Skin of body (tissue), 2 donors: ENCODE measurements around the gene DDHD1. TPM values are rescaled to one million over a fixed set of nuclear protein-coding genes. Genes with fewer than 3 reads are reported as not detected.
"Not testable (repeated sequence)": the region's sequence is repeated elsewhere in the genome, so short reads cannot be mapped to it uniquely, and the experiment has no call there.

ENCODE experiments used
- DNase-seq: peaks from one replicate; lab custom pipeline; 2025; lab: John Stamatoyannopoulos, UW
- total RNA-seq: library from RNA; depleted of rRNA; stranded (reverse); fragments of >200 nt; gene quantifications from one replicate; pipeline ENCODE4 v1.2.3, GENCODE V29; 2014

DDHD1 gene
- total RNA-seq: 23.8 TPM

DNA sequence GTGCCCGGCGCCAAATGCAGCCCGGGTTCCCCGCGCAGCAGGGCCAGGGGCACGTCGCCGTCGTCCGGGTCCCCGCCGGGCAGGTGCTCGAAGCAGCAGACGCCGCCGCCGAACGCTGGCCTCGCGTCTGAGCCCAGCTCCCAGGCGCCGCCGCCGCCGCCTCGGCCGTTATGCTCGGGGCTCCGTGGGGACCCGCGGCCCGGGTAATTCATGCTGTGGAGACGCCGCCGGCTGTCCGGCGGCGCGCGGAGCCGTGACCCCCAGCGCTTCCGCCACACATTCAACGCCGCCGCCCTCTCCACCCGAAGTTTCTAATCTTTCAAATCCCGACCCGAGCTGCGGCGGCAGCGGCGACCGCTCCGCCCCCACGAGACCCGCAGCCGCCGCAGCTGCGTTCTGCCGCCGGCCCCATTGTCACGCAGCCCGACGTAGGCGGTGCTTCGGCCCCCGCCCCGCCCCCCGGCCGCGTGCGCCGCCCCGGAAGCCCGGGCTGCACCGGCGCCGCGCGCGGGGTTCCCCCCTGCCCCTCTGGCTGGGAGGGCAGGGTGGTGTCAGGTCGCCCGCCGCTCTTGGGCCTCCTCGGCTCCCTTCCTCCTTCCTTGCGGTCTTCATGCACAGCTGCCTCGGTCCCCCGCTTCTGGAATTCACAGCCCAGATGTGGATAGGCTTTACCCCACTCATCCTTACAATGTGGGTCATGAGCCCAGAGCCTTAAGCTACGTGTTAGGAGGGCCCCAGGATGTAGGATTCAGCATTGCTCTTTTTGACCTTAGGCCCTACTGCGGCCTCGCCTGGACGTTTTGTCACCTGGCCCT, at the start of gene DDHD1:
TSS of gene DDHD1 (minus strand) at position 437 of the 815 bp plus-strand sequence. CDS start at position 212, 225 bp downstream.
- peak; percentile 61 for DNase-seq

DNA sequence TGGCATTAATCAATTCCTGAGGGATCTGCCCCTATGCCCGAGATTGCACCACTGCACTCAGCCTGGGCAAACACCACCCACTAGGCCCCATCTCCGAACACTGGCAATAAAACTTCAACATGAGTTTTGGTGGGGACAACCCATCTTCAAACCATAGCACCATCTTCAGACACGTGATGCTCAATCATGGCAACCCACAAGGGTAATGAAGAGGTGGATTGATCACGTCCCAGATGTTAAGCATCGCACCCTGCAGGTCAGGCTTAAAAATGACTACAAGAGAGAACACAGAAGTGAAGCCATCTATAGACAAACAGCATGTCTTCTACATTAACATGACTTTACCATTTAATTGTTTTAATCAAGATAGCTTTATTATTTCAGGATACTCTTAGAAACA, 42.8 kb upstream of the DDHD1 start:
- no peak for DNase-seq

DNA sequence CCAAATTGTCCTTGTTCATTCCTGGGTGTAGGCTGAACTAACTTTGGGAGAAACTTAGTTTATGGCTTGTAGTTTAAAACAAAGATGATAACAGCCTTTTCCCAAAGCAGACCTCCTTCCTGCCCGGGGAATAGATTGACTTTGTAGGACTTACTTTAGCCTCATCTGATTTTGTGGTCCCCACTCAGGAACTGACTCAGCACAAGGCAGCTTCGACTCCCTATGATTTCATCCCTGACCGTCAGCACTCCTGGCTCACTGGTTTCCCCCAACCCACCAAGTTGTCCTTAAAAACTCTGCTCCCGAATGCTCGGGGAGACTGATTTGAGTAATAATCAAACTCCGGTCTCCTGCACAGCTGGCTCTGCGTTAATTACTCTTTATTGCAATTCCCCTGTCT, 40.1 kb upstream of the DDHD1 start:
- no peak for DNase-seq

DNA sequence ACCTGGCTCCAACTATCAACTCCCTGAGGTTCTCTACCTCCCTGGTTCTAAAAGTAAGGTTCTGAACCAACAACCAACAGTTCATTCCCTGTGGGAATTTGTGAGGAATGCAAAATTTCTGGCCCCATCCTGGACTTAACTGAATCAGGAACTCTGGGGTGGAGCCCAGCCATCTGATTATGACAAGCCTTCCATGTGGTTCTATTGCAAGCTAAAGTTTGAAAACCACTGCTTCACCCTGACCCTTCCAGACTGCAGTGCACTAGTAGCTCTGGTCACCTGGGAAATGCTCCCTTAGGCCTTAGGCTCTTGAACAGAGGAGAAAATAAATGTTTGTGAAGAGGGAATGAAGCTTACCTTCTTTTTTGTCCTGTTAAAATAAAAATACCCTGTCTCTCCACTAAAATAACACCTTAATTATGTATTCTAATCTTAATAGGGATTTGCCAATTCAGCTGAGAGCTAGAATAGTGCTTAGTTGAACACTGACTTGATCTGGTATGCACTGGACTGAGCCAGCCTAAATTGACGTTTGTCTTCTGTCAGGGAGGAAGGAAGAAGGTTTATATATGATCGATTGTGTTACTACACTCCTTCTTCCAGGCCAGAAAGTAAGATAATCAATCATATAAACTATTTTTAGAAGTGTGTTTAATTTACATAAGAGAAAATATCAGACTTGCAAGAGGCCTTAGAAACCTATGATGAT, 39.1 kb upstream of the DDHD1 start:
- DNase-seq: no peak

DNA sequence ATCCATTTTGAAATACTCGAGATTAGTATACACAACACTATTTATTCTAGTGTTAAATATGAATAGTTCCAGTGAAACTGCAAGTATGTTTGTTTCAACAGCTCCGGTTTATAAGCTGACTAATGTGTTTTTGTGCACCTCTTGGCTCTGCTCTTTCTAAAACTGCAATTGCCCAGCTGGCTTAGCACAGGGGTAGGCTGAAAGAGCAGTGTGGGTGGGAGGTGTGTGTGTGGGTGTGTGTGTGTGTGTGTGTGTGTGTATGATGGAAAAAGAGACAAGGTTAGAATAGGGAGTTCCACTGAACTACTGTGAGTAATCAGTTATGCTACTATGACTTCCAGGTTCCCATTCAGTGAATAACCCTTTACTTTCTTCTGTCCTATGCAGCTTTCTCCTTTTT, 37.8 kb upstream of the DDHD1 start:
- DNase-seq: no peak

DNA sequence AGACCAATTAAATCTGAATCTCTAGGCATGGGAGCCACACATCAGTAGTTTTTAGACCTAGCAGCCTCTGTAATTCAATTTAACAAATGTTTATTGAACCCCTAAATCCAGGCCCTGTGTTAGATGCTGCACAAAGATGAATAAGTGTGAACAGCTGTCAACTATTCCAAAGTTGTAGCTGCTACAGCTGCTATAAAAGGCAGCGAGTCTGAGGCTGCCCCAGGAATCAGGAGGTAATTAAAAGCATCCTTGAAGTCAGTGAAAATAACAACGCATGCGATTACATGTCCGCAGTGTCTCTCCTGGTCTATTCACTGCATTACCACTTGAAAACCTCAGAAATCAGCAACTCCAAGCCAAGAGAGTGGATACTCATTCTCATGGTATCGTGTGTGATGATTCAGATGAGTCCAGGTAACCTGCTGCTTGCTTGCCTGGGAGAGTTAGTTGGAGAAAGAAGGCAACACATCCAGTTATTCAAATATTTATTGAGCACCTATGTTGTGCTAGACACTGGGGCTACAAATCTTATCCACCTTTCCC, 34.9 kb upstream of the DDHD1 start:
- DNase-seq: no peak

DNA sequence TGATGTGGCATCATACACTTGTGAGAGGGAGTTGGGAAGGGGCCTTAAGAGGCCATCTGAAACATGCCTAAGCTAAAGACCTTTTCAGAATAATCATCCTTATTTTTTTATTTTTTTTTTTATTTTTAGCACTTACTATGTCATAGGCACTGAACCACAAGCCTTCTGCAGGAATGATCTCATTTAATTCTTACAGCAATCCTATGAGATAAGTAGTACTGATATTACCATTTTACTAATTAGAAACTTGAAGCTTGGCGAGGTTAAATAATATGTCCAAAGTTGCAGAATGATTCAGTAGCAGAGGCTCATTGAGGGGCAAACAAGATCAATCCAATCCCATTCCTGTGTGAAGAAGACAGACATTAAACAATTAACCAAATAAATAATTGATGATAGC, 33.4 kb upstream of the DDHD1 start:
- DNase-seq: no peak

DNA sequence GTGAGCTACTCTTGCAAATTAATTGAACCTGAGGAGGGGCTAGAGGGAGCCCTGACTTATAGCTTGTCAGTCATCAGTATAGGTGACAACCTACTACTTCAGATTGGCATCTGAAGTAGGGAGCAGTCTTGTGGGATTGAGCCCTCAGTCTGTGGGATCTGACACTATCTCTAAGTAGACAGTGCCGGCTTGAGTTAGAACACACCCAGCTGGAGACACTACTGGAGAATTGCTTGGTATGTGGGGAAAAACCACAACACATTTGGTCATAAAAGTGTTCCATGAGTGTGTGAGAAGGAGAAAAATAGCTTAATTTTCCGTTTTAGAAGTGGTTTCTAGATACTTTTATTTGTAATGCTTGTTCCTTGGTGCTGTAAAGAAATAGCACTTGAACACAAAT, 30.5 kb upstream of the DDHD1 start:
- peak; percentile 58 for DNase-seq

DNA sequence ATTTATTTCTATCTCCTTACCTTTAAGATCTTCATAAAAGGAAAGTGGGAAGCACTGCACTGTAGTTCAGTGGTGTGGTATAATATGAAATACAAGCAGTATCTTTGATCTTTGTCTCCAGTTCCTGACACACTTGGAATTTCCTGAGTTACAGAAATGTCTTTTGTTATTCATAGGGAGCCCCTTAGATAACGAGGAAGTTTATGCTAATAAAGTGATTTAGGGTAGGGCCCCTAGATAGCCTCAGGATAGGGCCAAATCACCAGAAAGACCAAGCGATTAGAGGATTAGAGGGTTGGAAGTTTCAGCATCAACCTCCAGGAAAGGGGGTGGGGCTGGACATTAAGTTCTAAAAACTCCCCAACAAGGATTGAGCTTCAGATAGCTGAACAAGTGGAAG, 29.9 kb upstream of the DDHD1 start:
- DNase-seq: no peak

DNA sequence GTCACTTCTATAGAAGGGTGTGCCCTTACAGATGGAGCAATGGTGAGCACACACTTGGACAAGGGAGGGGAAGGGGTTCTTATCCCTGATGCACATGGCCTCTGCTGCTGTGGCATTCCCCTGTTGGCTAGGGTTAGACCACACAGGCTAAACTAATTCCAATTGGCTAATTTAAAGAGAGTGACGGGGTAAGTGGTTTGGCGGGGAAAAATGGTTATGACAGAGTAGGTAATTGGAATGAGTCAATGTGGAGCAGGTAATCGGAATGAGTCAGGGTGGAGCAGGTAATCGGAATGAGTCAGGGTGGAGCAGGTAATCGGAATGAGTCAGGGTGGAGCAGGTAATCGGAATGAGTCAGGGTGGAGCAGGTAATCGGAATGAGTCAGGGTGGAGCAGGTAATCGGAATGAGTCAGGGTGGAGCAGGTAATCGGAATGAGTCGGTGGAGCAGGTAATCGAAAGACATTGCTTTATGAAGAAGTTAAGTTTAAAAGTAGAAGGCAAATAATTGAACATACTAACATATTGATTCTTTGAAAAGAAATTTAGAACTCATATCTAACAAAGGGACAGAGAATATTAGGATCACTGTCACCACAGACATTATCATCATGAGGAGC, 28.4 kb upstream of the DDHD1 start:
- not testable (repeated sequence) for DNase-seq

DNA sequence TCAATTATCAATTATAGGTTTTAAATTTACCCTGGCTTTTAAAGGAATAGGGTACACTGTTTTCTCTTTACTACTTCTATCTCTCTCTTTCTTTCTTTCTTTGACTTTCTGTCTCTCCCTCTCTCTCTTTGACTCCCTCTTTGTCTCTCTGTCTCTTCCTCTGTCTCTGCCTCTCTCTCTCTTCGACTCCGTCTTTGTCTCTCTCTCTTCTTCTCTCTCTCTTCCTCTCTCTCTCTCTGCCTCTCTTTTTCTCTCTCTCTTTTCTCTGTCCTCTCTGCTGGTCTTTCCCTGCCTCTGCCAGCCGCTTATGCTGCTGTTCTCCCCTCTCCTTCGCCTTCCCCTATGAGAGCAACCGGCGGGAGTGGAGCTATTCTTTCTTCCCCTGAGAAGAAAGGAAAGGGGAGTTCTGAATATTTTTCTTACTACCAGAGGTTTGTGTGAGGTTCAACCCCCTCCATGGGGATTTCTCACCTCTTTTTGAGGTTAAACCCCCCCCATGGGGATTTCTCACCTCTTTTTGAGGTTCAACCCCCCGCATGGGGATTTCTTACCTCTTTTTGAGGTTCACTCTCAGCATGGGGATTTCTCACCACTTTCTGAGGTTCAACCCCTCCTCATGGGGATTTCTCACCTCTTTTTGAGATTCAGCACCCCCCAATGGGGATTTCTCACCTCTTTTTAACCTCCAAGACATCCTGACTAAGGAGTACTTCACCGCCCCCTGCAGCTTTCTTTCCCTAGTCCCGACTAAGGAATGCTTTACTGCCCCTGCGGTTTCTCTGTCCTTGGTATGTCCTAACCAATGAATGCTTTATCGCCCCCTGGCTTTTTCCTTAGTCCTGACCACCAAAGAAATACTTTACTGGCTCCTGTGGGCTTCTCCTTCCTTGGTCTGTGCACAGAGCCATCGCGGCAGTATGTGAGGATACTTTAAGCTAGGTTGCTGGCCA, 27.4 kb upstream of the DDHD1 start:
- no peak for DNase-seq

DNA sequence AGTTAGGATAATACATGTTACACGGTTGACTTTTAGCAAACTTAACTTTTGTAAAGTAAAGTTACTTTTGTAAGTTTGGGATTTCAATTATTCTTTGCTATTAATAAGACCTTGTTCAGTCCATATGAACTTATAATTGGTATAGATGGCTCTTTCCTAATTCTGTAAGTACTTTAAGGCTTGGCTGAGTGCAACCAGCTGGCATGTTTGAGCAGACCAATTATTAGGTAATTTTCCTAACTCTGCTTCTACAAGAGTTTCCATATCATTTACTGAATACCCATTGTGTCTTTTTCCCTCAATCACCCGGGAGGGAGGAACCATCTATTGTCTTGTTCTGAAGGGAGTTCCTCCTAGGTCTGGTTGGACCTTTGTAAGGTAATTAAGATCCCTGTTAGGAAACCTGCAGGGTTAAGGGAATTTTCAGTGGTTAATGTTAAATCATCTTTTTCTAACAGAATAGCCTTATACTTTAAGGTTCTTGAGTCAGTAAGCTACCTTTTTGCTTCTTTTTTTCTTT, 26.4 kb upstream of the DDHD1 start:
- not testable (repeated sequence) for DNase-seq

DNA sequence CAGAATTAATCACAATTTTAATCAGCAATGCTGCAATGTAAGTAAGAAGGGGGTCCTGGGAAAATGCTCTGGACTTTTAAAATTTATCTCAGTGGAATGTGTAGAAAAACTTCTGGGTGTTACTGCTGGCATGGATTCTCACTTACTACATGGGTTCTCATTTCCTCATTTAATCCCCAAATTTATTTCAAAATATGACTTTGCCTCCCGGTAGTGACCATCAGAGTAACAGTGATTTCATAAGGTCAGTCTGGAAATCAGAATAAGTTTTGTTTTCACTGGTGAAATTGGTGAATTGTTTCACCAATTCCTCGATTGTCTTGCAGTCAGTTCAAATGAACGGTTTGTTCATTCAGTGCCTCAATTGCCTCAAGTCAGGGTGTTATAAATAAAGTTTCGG, 22.3 kb upstream of the DDHD1 start:
- DNase-seq: no peak

DNA sequence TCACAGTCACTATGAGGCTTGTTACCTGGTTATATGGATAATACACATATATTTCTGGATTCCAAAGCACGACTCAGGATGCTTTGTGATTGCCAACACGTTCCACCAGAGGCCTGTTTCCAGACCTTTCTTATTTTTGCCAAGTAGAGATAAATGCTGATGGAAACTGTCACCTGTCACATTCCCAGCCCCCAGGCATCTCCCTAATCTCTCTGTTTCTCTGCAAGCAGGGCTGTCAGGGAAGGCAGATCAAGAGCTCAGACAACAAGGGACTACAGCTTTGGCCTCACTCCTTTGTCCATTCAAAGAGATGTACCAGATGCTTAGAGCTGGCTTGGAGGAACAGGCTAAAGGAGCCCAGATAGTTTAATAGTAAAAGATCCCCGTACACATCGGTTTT, 21.8 kb upstream of the DDHD1 start:
- DNase-seq: no peak

DNA sequence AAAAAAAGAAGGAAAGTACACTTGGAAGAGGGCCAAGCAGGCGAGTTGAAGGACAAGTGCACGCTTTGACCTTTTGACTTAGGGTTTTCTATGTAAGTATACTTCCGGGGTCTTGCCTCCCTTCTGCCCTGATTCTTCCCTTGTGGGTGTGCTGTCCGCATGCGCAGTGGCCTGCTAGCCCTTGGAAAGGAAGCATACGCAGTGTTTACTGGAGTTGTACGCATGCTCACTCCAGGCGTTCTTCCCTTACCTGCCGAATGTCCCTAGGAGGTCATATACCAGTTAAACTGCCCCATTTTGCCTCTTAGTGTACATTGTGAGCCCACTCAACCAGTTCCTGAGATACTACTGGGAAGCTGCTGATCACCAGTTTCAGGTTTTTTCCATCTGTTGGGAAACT, 15.7 kb upstream of the DDHD1 start:
- DNase-seq: no peak

DNA sequence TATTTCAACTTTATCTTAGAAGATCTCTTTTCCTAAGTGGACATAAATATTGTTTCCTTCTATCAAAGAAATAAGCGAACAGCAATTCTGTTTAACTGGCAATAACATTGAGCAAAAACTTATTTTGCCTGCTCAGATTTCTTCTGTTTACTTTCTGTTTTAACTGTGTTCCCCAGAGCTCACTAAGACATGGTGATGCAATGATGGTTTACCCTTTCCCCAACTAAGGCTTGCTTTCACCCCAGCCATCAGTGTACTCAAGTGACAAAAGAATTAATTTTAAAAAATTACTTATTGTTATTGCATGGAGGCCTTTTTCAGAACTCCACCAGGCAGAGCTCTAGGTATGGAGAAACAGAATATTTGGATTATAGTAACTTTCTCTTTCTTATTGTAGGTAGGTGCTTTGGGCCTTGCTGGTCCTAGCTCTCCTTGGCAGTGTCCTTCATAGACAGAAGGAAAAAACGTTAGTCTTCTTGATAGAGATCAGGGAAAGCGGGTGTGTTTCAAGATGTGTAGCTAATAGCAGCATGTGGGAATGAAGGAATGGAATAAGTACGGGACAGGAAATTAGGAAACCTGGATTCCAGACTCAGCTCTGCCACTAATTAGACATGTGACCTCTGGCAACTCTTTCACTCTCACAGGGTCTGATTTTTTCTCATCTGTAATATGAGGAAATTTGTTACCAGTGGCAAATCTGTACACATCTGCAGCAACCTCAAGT, 14.6 kb upstream of the DDHD1 start:
- peak; percentile 16 for DNase-seq

DNA sequence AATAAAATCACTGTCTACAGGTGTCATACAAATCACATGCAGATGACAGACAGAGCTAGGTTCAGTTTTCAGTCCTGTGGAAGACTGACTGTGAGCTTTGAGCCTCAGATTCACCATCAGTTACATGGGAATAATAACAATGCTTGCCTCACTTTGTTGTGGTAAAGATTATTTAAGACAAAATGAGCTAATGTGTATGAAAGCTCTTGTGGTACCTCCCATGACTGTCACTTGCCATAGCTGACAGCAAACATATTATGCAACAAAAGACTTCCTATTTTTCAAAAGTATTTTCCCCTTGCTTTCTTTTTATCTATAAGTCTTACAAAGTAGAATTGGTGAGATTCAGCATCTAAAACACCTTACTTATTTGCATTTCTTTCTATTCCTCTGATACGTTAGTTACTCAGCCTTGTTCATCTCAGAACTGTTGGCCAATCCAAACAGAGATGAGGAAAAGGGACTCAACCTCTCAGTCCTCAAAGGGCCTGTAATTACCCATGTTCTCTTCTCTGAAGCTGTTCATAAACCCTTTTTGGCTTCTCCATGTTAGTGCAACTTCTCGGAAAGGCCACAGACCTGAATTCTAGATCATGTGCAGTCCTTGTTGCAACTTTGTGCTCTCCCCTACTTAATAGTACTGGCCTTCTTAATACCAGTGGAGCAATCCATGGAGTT, 8.8 kb upstream of the DDHD1 start:
- DNase-seq: peak; percentile 2

DNA sequence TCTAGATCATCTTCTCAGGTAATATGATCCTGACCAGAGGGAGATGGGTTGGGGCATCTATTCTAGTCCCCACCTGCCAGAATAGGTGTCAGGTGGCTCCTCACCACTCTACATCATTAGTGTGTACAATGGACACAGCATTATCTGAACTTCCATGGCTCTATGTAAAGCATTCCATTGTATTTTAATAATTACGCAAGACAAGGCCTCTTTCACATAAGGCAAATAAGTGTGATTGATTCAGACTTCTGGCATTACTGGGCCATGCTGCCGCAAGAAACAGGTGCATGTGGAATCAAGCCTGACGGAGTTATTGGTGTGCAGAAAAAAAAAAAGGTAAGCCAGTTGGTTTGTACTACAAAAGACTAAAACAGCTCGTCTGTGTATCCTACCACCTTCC, 3.1 kb upstream of the DDHD1 start:
- DNase-seq: no peak

DNA sequence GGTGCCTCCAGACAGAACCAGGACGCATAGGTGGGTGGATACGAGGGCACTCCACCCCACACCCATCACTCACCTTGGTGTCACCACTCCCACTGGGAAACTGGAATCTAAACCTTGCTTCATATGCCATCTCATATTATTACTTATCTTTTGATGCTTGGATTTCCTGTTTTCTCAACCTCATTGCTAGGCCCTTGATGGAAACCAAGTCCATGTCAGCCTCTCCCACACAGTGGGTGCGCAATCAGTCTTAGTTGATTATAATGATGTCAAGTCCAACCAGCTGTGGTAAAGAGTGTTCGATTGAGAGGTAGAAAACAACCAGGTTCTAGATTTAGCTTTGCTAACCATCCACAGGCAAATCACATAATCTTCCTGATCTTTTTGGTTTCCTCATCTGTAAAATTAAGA, 584 bp upstream of the DDHD1 start:
- no peak for DNase-seq
